GM12878 (cell line): ENCODE measurements around the gene FGD5. TPM values are rescaled to one million over a fixed set of nuclear protein-coding genes. Genes with fewer than 3 reads are reported as not detected.

ENCODE experiments used
- ATAC-seq: fragments of 200-7000 bp; cut with Tn5 transposase; 3 replicates; pipeline ENCODE4 v1.9.1; 2020; ENCODE audit warnings: mild to moderate bottlenecking, moderate library complexity
- BruUV-seq: library from RNA; stranded (reverse); fragments of 400-500 nt; replicated peaks from 2 replicates; lab custom pipeline; 2021; lab: Mats Ljungman, UMichigan
- CTCF ChIA-PET: fragments of 300-600 bp; sonication (Branson Sonifier 250); formaldehyde crosslinking; extraction: SDS; loops from one replicate; lab custom pipeline; 2021; ENCODE audit warnings: inconsistent platforms; lab: Yijun Ruan, JAX
- POLR2A ChIA-PET: fragments of 350-600 bp; formaldehyde crosslinking; extraction: SDS; loops from one replicate; lab custom pipeline; 2021; ENCODE audit warnings: inconsistent platforms; lab: Charles Lee
- RAD21 ChIA-PET: fragments of 300-600 bp; sonication (Branson Sonifier 250); formaldehyde crosslinking; loops from one replicate; lab custom pipeline; 2023; ENCODE audit warnings: antibody characterized with exemption; ENCODE audit not compliant: unreplicated experiment; lab: Charles Lee
- SMC1A ChIA-PET: fragments of 300-600 bp; sonication (Branson Sonifier 250); formaldehyde crosslinking; loops from one replicate; lab custom pipeline; 2023; ENCODE audit not compliant: unreplicated experiment, uncharacterized antibody; lab: Charles Lee
- DNase-seq: peaks from one replicate; pipeline ENCODE4 v3.0.0-alpha.2; 2011; ENCODE audit warnings: low read depth, low spot score
- FAIRE-seq: peaks from 3 replicates; lab custom pipeline; 2011; peaks lifted over from hg19 to GRCh38; lab: Jason Lieb, UNC
- H2AFZ ChIP-seq: 2 replicates; pipeline ENCODE4 v1.6.0; 2011; ENCODE audit warnings: low read depth, low read length, control low read depth; ENCODE audit not compliant: control insufficient read depth
- H3K27ac ChIP-seq: 2 replicates; pipeline ENCODE4 v1.5.1; 2011; ENCODE audit warnings: control low read depth; ENCODE audit not compliant: control insufficient read depth, insufficient read depth
- H3K27me3 ChIP-seq, 2 experiments: replicated peaks in 1 of 2; 2 replicates each; pipeline versions ENCODE4 v1.6.0 to v1.6.1; 2011; ENCODE audit warnings: low read length in 1 of 2; ENCODE audit not compliant: control insufficient read depth in 2 of 2, insufficient read depth in 2 of 2
- H3K36me3 ChIP-seq, 2 experiments: 2 replicates each; pipeline ENCODE4 v1.5.1; 2011; ENCODE audit warnings: low read length in 1 of 2; ENCODE audit not compliant: control insufficient read depth in 2 of 2, insufficient read depth in 2 of 2
- H3K4me1 ChIP-seq: 2 replicates; pipeline ENCODE4 v1.6.1; 2011; ENCODE audit warnings: mild to moderate bottlenecking, low read length, moderate library complexity, mixed read lengths; ENCODE audit not compliant: control insufficient read depth, insufficient read depth
- H3K4me2 ChIP-seq: 2 replicates; pipeline ENCODE4 v1.6.0; 2011; ENCODE audit warnings: control low read depth; ENCODE audit not compliant: control insufficient read depth, insufficient read depth
- H3K4me3 ChIP-seq: fragments of 200-600 bp; sonication (generic); 2 replicates; pipeline ENCODE4 v1.5.1; 2016
- H3K79me2 ChIP-seq: 2 replicates; pipeline ENCODE4 v1.6.0; 2011; ENCODE audit warnings: low read length; ENCODE audit not compliant: control insufficient read depth, insufficient read depth
- H3K9ac ChIP-seq: 2 replicates; pipeline ENCODE4 v1.8.0; 2011; ENCODE audit warnings: low read length, control low read depth, mixed read lengths; ENCODE audit not compliant: control insufficient read depth, insufficient read depth
- H3K9me3 ChIP-seq: replicated peaks from 3 replicates; pipeline ENCODE4 v1.5.1; 2011; ENCODE audit warnings: mild to moderate bottlenecking, low read length; ENCODE audit not compliant: control insufficient read depth, insufficient read depth
- H4K20me1 ChIP-seq: 2 replicates; pipeline ENCODE4 v1.6.0; 2011; ENCODE audit not compliant: control insufficient read depth, insufficient read depth
- IKZF1 ChIP-seq: fragments of 450-650 bp; conservative IDR thresholded peaks from 2 replicates; pipeline ENCODE4 v1.6.1; 2017; ENCODE audit warnings: antibody characterized with exemption, mild to moderate bottlenecking
- IRF5 ChIP-seq: fragments of 450-650 bp; IDR thresholded peaks from 2 replicates; pipeline ENCODE4 v1.6.1; 2017; ENCODE audit warnings: borderline replicate concordance
- MEF2B ChIP-seq: fragments of 450-650 bp; IDR thresholded peaks from 2 replicates; pipeline ENCODE4 v1.6.1; 2018; ENCODE audit warnings: mild to moderate bottlenecking, moderate library complexity; ENCODE audit not compliant: partially characterized antibody, poor library complexity, severe bottlenecking
- PAX8 ChIP-seq: fragments of 450-650 bp; IDR thresholded peaks from 2 replicates; pipeline ENCODE4 v1.6.1; 2017; ENCODE audit warnings: mild to moderate bottlenecking, moderate library complexity
- SPI1 ChIP-seq: IDR thresholded peaks from 2 replicates; pipeline ENCODE4 v1.6.1; 2011; ENCODE audit warnings: low read depth, mild to moderate bottlenecking, low read length, moderate library complexity, borderline replicate concordance; ENCODE audit not compliant: insufficient read depth
- TCF3 ChIP-seq: IDR thresholded peaks from 2 replicates; pipeline ENCODE4 v1.6.1; 2012; ENCODE audit warnings: low read depth, mild to moderate bottlenecking, low read length, borderline replicate concordance; ENCODE audit not compliant: insufficient read depth
- ZNF24 ChIP-seq: fragments of 450-650 bp; IDR thresholded peaks from 2 replicates; pipeline ENCODE4 v1.6.1; 2017; ENCODE audit warnings: antibody characterized with exemption, mild to moderate bottlenecking
- WGBS: methylation state at CpG from one replicate; pipeline ENCODE4 v1.1.6; 2016; ENCODE audit warnings: low lambda C conversion rate; ENCODE audit not compliant: insufficient replicate concordance, insufficient coverage; ENCODE audit errors: missing lambda C conversion rate; 5-methylcytosine and 5-hydroxymethylcytosine counted together
- in situ Hi-C: fragments of 300-500 bp; cut with MboI; formaldehyde crosslinking; loops from 9 replicates; pipeline ENCODE4 v1.14.3; 2018; ENCODE audit warnings: mixed read lengths
- intact Hi-C: fragments of 100-400 bp; cut with micrococcal nuclease; formaldehyde crosslinking; loops from one replicate; pipeline ENCODE4 v1.14.2; 2022; ENCODE audit not compliant: unreplicated experiment
- polyA plus RNA-seq, 11 experiments: library from polyadenylated mRNA; depleted of rRNA in 4 of 11; unstranded in 6 of 11; stranded (reverse) in 5 of 11; fragments of >200 nt; fragmentation: Nextera tagmentation in 4 of 11; fragmentation: Illumina TruSeq in 1 of 11; extraction: Ambion mirVana in 4 of 11; extraction: Trizol in 1 of 11; gene quantifications; 1 replicate in 1 of 11; 2 replicates in 10 of 11; pipeline versions ENCODE4 v1.2.1 to v1.2.3, GENCODE V29; 2011 to 2016; ENCODE audit warnings: inconsistent platforms in 2 of 11, missing spikeins in 2 of 11, low read depth in 1 of 11
- total RNA-seq, 4 experiments: library from RNA; depleted of rRNA in 3 of 4; stranded (reverse); fragments of >200 nt in 3 of 4; fragmentation: Illumina TruSeq in 1 of 4; extraction: Trizol in 1 of 4; gene quantifications; 2 replicates each; pipeline versions ENCODE4 v1.2.1 to v1.2.3, GENCODE V29; 2013 to 2021

Gene FGD5
- total and polyA plus RNA-seq, 10 of the 15 experiments (the other 5 are each of a cell fraction or from before 2014, with no cell fraction given): 0.03 to 0.13 (median 0.11) TPM; not detected in 3

GRCh38 chr3:14847613-14848541, 29.1 kb downstream of the FGD5 start:
- Histone ChIP-seq H3K4me1 (peaks cover 6% of the 10 kb centered on the region; the same call in 1 of the 2 replicates), H4K20me1 (no peaks in the 10 kb centered on the region)
- TF ChIP-seq PAX8 (no peak), SPI1 (peak; percentile 42; the same call in 1 of the 2 replicates), IKZF1 (peak; percentile 47; the same call in 1 of the 2 replicates), TCF3 (no peak), IRF5 (no peak), MEF2B (peak; percentile 44), ZNF24 (no peak)
- TF ChIP-seq, all 136 proteins: peak for 3
- ChIA-PET CTCF (interaction anchor here (1.1 to 1.2 kb wide), 3 partner anchors 20 to 79 kb away, joined by 3 read pairs; no protein-coding TSS in a partner anchor), RAD21 (interaction anchor here (1.2 to 1.3 kb wide), 2 partner anchors 55 to 73 kb away, joined by 3 read pairs; no protein-coding TSS in a partner anchor), POLR2A (no interaction called here), SMC1A (interaction anchor here (0.7 to 1.4 kb wide), 4 partner anchors 9 to 41 kb away, joined by 3 to 4 read pairs (median 3); no protein-coding TSS in a partner anchor)
- no peak for DNase-seq
- FAIRE-seq: no peak
- in situ Hi-C loops (no loop called here), intact Hi-C loops (no loop called here)
- Histone ChIP-seq H3K4me2 (peak overlapping the region; percentile 1; the same call in 1 of the 2 replicates), H3K9me3 (no peaks in the 10 kb centered on the region), H3K4me3 (no peak overlapping the region), H3K27ac (no peak overlapping the region), H3K79me2 (no peaks in the 10 kb centered on the region), H3K9ac (no peak overlapping the region), H2AFZ (no peak overlapping the region; the same call in 1 of the 2 replicates), H3K36me3 (no peaks in the 10 kb centered on the region), H3K27me3 (peaks cover 0 to 3% of the 10 kb centered on the region in 2 experiments; a peak in 3 of 4 replicates)
- WGBS: 7% methylated on average over 14 of the region's 15 CpGs
- BruUV-seq: no TSS peak
- peak; percentile 80 for ATAC-seq
